ENCODE data around the gene CTSZ. TPM values are rescaled to one million over a fixed set of nuclear protein-coding genes. Genes with fewer than 3 reads are reported as not detected.

CTSZ gene
- total RNA-seq, 1 experiment from 2014 or later: 154 TPM

DNA sequence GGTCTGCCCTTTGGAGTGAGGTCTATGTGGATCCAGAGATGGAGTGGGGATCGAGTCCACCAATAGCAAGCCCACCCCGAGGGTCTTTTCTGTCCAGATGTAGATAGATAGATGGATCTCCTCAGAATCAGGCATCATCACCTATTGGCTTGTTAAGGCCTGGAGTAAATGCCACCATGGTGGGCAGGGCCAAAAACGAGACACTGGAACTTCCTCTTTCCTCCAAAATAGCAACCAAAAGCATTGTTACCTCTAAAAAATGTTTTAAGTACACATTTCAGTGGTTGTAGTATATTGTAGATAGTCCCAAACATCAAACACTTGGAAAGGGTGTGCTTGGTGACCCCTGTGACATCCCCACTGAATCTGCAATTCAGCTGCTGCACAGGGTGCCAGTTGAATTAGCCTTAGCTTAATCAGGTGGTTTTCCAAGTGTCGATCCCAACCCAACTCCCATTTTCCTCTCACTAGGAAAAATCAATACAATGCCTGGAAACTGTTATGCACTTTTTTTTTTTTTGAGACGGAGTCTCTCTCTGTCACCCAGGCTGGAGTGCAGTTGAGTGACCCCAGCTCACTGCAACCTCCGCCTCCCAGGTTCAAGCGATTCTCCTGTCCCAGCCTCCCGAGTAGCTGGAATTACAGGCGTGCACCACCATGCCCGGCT lies 61.0 kb downstream of the CTSZ start:
- no peak for DNase-seq (ENCODE audit: low read depth)

Other genes with a start within 250 kb of the CTSZ start
- 0.11 TPM in 1 of 2 replicates, not detected in the other for gene GNAS-AS1, start 156.4 kb downstream of the CTSZ start, total RNA-seq (2014; rRNA removed)
- gene GNAS, start 154.5 kb downstream of the CTSZ start, total RNA-seq (2014; rRNA removed): 462 and 481 TPM in 2 replicates
- gene NELFCD, start 26.0 kb downstream of the CTSZ start, total RNA-seq (2014; rRNA removed): 56.1 and 62.3 TPM in 2 replicates
- not detected in 2 replicates for gene TUBB1, start 12.2 kb upstream of the CTSZ start, total RNA-seq (2014; rRNA removed)
- gene ATP5F1E, start 25.1 kb upstream of the CTSZ start, total RNA-seq (2014; rRNA removed): 16.4 and 23.2 TPM in 2 replicates
- gene PRELID3B, start 35.5 kb upstream of the CTSZ start, total RNA-seq (2014; rRNA removed): 58.2 and 65.1 TPM in 2 replicates
- gene ZNF831, start 156.6 kb upstream of the CTSZ start, total RNA-seq (2014; rRNA removed): not detected in 2 replicates

Data from LHCN-M2 (cell line).